ENCODE measurements around the gene WDPCP. TPM values are rescaled to one million over a fixed set of nuclear protein-coding genes. Genes with fewer than 3 reads are reported as not detected.
"Not testable (repeated sequence)": the region's sequence is repeated elsewhere in the genome, so short reads cannot be mapped to it uniquely, and the experiment has no call there.

Gene WDPCP
- total RNA-seq, 1 donor from 2014 or later, result 12.4 TPM

DNA sequence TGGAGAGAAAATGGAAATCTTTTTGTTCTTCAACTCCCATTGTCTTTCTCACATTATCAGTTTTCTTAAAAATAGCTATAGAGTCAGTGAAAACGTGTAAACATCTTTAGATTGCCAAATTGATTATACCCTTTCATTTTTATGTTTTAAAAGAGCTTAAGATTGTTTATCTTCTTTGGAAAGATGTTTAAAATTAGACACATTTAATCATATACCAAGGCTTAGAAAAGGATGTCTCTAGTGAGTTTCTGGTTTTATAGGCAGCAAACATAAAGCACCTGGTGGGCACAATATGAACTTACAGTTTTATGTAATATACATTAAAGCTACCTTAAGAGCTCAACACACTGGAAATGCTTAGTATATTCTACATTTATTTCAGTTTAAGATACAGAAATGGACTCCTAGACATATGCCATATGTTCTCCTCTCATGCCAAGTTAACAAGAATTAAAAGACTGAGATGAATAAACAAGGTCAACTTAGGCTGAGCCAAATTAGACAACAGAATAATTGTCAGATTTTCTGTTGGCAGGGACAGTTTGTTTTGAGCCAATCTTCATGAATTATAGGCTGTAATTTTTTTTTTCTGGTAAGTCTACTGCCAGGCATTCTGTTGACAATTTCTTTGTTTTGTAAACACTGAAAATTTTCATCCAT lies 425.0 kb downstream of the WDPCP start:
- H3K4me3 Mint-ChIP-seq (ENCODE audit: unreplicated experiment), result no peak overlapping the region
- DNase-seq (ENCODE audit: extremely low spot score, unreplicated experiment), result no peak
- no peaks in the 10 kb centered on the region for H3K4me1 Mint-ChIP-seq (ENCODE audit: unreplicated experiment)
- peaks cover 17% of the 10 kb centered on the region for H3K9me3 Mint-ChIP-seq (ENCODE audit: unreplicated experiment)
- TF ChIP-seq, protein P1, sequence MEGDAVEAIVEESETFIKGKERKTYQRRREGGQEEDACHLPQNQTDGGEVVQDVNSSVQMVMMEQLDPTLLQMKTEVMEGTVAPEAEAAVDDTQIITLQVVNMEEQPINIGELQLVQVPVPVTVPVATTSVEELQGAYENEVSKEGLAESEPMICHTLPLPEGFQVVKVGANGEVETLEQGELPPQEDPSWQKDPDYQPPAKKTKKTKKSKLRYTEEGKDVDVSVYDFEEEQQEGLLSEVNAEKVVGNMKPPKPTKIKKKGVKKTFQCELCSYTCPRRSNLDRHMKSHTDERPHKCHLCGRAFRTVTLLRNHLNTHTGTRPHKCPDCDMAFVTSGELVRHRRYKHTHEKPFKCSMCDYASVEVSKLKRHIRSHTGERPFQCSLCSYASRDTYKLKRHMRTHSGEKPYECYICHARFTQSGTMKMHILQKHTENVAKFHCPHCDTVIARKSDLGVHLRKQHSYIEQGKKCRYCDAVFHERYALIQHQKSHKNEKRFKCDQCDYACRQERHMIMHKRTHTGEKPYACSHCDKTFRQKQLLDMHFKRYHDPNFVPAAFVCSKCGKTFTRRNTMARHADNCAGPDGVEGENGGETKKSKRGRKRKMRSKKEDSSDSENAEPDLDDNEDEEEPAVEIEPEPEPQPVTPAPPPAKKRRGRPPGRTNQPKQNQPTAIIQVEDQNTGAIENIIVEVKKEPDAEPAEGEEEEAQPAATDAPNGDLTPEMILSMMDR (IDR thresholded peaks at IDR 0.05), result no peak
- H3K36me3 Mint-ChIP-seq (ENCODE audit: unreplicated experiment), result peaks cover 5% of the 10 kb centered on the region
- no peaks in the 10 kb centered on the region for H3K27me3 Mint-ChIP-seq (ENCODE audit: unreplicated experiment)
- H3K27ac Mint-ChIP-seq (ENCODE audit: unreplicated experiment), result no peak overlapping the region

DNA sequence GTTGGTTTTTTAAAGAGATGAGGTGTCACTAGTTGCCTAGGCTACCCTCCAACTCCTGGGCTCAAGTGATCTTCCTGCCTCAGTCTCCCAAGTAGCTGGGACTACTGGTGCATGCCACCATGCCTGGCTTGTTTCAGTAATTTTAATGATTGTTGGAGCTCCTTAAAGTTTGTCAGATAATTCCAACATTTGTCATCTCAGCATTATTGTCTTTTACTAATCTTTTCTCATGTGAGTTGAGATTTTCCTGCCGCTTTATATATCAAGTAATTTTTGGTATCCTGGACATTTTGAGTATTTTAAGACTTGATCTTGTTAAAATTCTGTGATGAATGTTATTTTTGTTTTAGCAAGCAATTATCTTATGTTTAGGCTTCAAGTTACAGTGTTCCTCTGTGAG lies 429.0 kb downstream of the WDPCP start:
- H3K27ac Mint-ChIP-seq (ENCODE audit: unreplicated experiment), result no peak overlapping the region
- H3K4me3 Mint-ChIP-seq (ENCODE audit: unreplicated experiment), result no peak overlapping the region
- H3K36me3 Mint-ChIP-seq (ENCODE audit: unreplicated experiment), result no peaks in the 10 kb centered on the region
- no peaks in the 10 kb centered on the region for H3K27me3 Mint-ChIP-seq (ENCODE audit: unreplicated experiment)
- TF ChIP-seq, protein P1 (IDR thresholded peaks at IDR 0.05), result no peak
- H3K9me3 Mint-ChIP-seq (ENCODE audit: unreplicated experiment), result peaks cover 2% of the 10 kb centered on the region
- DNase-seq (ENCODE audit: extremely low spot score, unreplicated experiment), result no peak
- no peaks in the 10 kb centered on the region for H3K4me1 Mint-ChIP-seq (ENCODE audit: unreplicated experiment)

DNA sequence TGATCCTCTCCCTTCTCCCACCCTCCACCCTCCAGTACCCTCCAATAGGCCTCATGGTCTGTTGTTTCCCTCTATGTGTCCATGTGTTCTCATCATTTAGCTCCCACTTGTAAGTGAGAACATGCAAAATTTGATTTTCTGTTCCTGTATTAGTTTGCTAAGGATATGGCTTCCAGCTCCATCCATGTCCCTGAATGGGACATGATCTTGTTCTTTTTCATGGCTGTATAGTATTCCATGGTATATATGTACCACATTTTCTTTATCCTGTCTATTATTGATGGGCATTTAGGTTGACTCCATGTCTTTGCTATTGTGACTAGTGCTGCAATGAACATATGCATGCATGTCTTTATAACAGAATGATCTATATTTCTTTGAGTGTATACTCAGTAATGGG lies 451.6 kb downstream of the WDPCP start:
- not testable (repeated sequence) for H3K27me3 Mint-ChIP-seq (ENCODE audit: unreplicated experiment)
- H3K9me3 Mint-ChIP-seq (ENCODE audit: unreplicated experiment), result peaks cover 54% of the 10 kb centered on the region

DNA sequence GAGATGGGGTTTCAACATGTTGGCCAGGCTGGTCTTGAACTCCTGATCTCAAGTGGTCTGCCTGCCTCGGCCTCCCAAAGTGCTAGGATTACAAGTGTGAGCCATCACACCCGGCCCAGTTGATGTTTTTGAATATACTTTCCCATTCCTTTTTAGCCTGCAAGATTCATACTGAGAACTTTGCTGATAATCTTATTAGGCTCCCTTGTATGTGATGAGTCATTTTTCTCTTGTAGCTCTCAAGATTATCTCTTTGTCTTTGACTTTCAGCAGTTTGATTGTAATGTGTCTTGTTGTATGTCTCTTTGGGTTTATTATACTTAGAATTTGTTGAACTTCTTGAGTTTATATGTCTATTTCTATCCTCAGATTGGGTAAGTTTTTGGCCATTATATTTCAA lies 456.3 kb downstream of the WDPCP start:
- Mint-ChIP-seq H3K9me3 (ENCODE audit: unreplicated experiment) (peaks cover 38% of the 10 kb centered on the region), H3K4me1 (ENCODE audit: unreplicated experiment) (no peaks in the 10 kb centered on the region), H3K4me3 (ENCODE audit: unreplicated experiment) (no peak overlapping the region), H3K27me3 (ENCODE audit: unreplicated experiment) (no peaks in the 10 kb centered on the region), H3K36me3 (ENCODE audit: unreplicated experiment) (peaks cover 4% of the 10 kb centered on the region), H3K27ac (ENCODE audit: unreplicated experiment) (no peak overlapping the region)
- TF ChIP-seq, protein P1 (IDR thresholded peaks at IDR 0.05), result no peak
- DNase-seq (ENCODE audit: extremely low spot score, unreplicated experiment), result no peak

More for the DNA sequence above, 451.6 kb downstream of the WDPCP start:
- not testable (repeated sequence) for H3K36me3 Mint-ChIP-seq (ENCODE audit: unreplicated experiment); DNase-seq (ENCODE audit: extremely low spot score, unreplicated experiment); H3K27ac Mint-ChIP-seq (ENCODE audit: unreplicated experiment); H3K4me3 Mint-ChIP-seq (ENCODE audit: unreplicated experiment); H3K4me1 Mint-ChIP-seq (ENCODE audit: unreplicated experiment)

DNA sequence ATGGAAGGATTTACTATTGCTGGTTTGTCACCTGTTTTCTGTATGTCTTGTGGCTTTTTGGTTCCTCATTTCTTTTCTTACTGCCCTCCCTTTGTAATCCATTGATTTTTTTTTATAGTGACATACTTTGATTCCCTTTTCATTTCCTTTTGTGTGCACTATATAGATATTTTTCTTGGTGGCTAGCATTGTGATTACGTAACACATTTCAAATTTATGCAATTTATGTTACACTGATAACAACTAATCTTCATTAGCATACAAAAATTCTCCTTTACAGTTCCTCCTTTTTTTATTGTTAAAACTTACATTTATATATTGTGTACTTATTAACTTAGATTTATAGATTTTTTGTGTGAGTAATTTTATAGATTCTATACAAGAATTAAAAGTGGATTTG lies 457.1 kb downstream of the WDPCP start:
- Mint-ChIP-seq H3K27ac (ENCODE audit: unreplicated experiment) (no peak overlapping the region), H3K9me3 (ENCODE audit: unreplicated experiment) (peaks cover 34% of the 10 kb centered on the region), H3K4me3 (ENCODE audit: unreplicated experiment) (no peak overlapping the region), H3K4me1 (ENCODE audit: unreplicated experiment) (no peaks in the 10 kb centered on the region), H3K36me3 (ENCODE audit: unreplicated experiment) (peaks cover 2% of the 10 kb centered on the region), H3K27me3 (ENCODE audit: unreplicated experiment) (no peaks in the 10 kb centered on the region)
- TF ChIP-seq, protein P1 (IDR thresholded peaks at IDR 0.05), result no peak
- DNase-seq (ENCODE audit: extremely low spot score, unreplicated experiment), result no peak

All from osteocyte (in vitro differentiated cells).